DMS79 (cell line): ENCODE data around the gene PBX4.
A peak's percentile ranks its signal among the peaks of the same experiment; 100 is the strongest.

Experiments
- DNase-seq: peaks from one replicate; lab custom pipeline; 2025; lab: John Stamatoyannopoulos, UW

Gene PBX4

DNA sequence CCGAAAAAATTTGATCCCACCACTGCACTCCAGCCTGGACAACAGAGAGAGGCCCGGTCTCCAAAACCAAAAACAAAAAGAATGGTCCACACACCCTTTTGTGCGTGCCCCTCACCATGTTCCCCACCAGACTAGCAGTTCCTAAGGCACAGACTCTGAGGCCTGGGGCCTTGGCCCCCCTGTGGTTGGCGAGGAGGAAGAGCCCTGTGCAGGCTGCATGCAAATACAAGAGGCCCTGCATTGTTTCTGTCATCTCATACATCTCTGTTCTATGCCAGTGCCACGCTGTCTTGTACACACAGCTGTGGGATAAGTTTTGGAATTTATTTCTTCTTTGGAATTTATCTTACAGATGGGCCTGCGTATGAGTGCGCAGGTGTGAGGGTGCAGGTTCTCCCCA lies 94.4 kb downstream of the PBX4 start:
- DNase-seq: no peak

DNA sequence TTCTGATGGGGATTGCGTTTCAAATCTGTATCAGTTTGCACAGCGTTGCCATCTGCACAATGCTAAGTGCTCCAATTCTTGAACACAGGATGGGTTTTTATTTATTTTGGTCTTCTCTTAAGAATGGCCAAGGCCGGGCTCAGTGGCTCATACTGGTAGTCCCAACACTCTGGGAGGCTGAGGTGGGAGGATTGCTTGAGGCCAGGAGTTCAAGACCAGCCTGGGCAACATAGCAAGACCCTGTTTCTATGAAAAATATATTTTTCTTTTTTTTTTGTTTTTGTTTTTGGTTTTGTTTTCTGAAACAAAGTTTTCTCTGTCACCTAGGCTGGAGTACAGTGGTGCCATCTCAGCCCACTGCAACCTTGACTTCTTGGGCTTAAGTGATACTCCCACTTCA lies 95.3 kb downstream of the PBX4 start:
- no peak for DNase-seq

DNA sequence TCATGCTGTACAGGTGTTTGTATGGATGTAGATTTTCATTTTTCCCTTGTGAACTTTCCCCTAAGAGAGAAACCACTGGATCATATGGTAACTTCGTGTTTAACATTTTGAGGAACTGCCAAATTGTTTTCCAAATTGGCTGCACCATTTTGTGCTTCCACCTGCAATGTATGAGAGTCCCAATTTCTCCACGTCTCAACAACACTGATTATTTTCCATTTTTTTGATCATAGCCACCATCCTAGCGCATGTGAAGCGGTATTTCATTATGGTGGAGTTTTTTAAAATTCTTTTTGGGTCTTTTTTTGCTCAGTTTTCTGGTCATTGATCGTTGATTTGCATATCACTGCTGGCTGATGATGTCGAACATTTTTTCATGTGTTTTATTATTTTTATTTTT lies 97.5 kb downstream of the PBX4 start:
- no peak for DNase-seq

DNA sequence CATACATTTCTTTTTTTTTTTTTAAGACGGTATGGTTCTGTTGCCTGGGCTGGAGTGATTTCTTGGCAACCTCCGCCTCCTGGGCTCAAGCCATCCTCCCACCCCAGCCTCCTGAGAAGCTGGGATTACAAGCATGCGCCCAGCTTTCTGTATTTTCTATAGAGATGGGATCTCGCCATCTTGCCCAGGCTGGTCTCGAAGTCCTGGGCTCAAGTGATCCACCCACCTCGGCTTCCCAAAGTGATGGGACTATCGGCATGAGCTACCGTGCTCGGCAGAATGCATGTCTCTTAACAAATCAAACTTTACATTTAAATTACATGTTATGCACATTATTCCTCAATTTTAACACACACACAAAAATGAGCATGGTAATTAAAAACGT lies 101.3 kb downstream of the PBX4 start:
- DNase-seq: no peak

DNA sequence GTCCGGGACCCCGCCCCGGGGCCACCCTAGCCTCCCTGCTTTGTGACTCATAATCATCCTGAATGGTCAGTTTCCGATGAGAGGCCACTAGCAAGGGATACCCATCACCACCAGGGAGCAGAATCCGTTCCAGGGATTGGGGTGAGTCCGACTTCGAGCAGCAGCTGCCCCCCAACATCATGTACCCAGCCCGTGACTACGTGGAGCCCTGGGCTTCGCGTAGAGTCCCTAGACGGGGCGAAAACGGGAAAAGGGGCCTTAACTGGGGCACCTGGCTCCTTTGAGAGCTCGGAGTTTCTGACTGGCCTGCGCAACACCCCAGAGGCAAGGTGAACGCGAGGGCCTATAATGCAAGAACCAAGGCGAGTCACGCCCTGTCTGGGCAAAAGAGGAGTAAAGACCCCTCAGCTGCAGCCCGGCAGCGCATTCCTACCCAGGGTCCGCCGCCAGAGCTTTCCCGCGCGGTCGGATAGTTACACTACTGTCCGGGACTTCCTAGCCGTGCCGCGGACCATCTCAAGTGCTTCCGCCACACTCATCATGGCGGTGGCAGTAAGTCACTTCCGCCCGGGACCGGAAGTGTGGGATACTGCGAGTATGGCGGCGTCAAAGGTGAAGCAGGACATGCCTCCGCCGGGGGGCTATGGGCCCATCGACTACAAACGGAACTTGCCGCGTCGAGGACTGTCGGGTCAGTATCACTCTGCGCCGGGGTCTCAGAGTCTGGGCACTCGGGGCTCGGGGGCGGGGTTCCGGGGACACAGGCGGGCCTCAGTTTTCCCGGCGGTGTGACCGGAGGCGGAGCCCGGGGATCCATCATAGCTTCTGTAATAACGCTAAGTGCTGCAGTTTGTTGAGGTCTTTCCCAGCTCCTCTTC lies 102.6 kb downstream of the PBX4 start, which contains the start of gene NDUFA13:
TSS of gene NDUFA13 (plus strand) at position 584 of the 878 bp plus-strand sequence. CDS start at position 598, 14 bp downstream.
- peak; percentile 88 for DNase-seq

DNA sequence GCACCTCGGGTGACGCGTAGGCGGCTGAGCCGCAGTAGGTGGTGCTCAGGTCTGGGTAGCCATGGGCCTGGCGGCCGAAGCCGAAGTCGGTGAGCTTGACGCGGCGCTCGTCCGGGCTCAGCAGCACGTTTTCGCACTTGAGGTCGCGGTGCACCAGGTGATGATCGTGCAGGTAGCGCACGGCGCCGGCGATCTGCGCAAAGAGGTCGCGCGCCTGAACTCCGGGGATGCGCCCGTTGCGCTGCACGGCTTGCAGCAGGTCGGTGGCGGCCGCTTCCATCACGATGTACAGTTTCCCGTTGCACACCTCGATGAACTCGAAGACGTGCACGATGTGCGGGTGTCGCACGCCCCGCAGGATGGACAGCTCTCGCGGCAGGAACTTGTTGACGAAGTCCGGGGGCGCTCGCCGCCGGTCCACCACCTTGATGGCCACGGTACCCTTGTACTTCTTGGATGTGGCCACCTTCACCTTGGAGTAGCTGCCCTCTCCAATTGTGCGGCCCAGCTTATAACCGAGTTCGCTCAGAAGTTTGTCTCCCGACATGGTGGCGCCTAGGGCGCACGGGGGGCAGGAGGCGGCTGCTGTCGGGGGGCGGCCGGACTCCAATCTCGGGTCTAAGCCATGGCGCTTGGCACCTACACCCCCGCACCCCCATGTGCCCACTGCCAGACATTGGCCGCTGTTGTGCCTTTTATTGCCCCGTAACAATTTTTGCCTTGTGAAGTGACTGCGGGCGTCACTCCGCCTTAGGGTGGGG lies 103.4 kb downstream of the PBX4 start, which contains the start of gene TSSK6:
TSS of gene TSSK6 (minus strand) at position 668 of the 761 bp plus-strand sequence. CDS start at position 547, 121 bp downstream.
- no peak for DNase-seq

DNA sequence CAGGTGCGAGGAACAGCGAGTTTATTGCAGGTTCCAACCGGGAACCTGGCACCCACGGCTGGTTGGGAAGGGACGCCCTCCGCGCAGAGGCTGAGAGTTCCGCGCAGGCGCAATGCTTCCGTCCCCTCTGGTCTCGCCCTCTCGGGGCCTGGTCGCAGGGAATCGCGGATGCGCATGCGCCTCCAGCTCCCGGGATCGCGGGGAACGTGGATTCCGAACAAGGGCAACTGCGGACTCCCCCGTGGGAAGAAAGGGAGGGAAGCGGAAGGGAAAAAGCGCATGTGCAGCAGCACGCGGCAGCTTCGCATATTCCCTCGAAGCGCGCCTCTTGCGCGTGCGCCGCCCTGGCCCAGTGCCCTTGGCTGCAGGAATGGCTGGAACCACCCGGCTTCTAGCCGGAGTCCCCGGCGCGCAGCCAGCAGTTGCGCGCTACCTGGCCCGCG lies 104.3 kb downstream of the PBX4 start:
- DNase-seq: no peak

DNA sequence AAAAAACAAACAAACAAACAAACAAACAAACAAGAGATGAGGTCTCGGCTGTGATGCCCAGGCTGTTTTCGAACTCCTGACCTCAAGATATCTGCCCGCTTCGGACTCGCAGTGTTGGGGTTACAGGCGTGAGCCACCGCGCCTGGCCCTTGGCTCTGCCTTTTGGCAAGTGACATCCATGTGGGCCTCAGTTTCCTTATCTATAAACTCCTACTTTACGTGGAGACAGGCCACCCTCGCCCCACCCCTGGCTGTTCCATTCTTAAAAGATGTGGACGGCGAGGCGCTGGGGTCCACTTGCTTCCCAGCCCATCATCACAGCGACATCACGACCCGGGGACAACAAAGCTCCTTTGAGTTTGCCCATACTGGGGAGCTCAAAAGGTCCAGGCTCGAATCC lies 104.8 kb downstream of the PBX4 start:
- no peak for DNase-seq
